ENCODE results near the gene XYLT1.

The XYLT1 gene

GRCh38 chr16:17470908-17471718 lies at the start of gene XYLT1:
Gene XYLT1, minus strand, starts transcription at chr16:17470960. Its CDS starts 164 bp downstream, at chr16:17470796.
- Histone ChIP-seq H3K27ac (ENCODE audit: low read depth, low read length) (peak within 1 kb of the TSS; percentile 96), H3K4me1 (ENCODE audit: control insufficient read depth, insufficient read depth, low read length, unreplicated experiment) (peaks cover 30% of the 10 kb centered on the region), H3K36me3 (ENCODE audit: insufficient read depth, low read length) (no peaks in the 10 kb centered on the region), H3K27me3 (ENCODE audit: insufficient read depth, low read length) (no peaks in the 10 kb centered on the region), H3K79me2 (ENCODE audit: control insufficient read depth, insufficient read depth, low read length, unreplicated experiment) (peaks cover 41% of the 10 kb centered on the region), H3K4me3 (ENCODE audit: low read depth, low read length) (peak within 1 kb of the TSS; percentile 77), H2AFZ (ENCODE audit: low read length, unreplicated experiment) (peak within 1 kb of the TSS; percentile 90)

DNA sequence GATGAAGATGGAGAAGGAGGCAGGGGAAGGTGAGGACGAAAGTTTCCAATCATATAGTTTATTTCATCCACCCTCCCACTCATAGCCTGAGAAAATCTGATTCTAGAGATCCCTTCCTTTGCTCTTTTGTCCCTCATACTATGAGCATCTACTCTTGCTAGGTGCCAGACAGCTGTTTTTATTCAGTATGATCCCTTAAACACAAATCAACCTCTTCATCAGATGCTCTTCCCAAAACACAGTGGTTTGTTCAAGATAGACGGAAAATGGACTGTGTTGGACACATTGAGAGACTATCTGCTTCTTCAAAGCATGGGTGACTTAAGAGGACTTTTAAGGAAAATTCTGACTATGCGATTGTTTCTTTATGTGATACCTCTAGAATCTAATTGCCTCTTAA lies 49.4 kb upstream of the XYLT1 start:
- Histone ChIP-seq H3K4me1 (ENCODE audit: control insufficient read depth, insufficient read depth, low read length, unreplicated experiment) (peaks cover 54% of the 10 kb centered on the region), H3K79me2 (ENCODE audit: control insufficient read depth, insufficient read depth, low read length, unreplicated experiment) (no peaks in the 10 kb centered on the region), H2AFZ (ENCODE audit: low read length, unreplicated experiment) (peak overlapping the region; percentile 12), H3K36me3 (ENCODE audit: insufficient read depth, low read length) (no peaks in the 10 kb centered on the region), H3K4me3 (ENCODE audit: low read depth, low read length) (peak overlapping the region; percentile 42; the same call in 1 of the 2 replicates), H3K27me3 (ENCODE audit: insufficient read depth, low read length) (no peaks in the 10 kb centered on the region), H3K27ac (ENCODE audit: low read depth, low read length) (peak overlapping the region; percentile 75)

DNA sequence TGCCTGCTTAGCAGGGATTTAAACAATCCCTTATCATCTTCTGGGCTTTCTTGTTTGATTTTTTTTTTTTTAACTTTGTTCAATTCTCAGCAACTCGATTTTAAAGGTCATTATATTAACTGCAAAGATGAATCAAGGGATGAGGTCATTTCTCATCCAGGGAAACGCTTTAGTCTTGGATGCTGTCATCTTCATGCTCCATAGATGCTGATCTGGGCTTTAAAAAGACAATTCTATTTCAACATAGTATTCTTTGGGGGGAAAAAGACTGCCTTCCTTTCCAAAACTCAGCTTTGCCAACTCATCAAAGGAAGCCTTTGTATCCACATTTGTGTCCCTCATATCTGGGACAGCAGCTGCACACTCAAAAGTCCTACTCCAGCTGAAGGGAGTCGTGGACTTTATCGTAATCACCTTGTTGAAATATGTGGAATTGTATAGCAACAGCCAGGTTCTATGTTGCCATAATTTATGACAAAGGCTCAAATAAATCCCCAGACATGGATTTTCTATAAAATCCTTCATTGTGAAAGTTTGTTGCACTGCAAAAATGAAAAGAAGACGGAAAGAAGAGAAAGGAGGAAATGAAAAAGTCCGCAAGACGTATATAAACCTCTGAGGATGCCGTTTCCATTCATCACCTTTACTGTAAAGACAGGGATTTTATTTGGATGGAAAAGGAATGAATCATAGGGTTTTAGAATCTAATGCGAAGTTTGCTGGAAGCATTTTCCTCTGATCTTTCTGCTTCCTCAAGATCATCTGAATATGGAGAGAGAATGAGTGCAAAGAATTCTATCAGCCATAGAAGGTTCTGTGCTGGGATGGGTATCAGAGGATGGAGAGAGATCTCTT lies 48.6 kb upstream of the XYLT1 start:
- Histone ChIP-seq H2AFZ (ENCODE audit: low read length, unreplicated experiment) (no peak overlapping the region), H3K4me3 (ENCODE audit: low read depth, low read length) (peak overlapping the region; percentile 14; the same call in 1 of the 2 replicates), H3K79me2 (ENCODE audit: control insufficient read depth, insufficient read depth, low read length, unreplicated experiment) (no peaks in the 10 kb centered on the region), H3K27ac (ENCODE audit: low read depth, low read length) (peak overlapping the region; percentile 84), H3K4me1 (ENCODE audit: control insufficient read depth, insufficient read depth, low read length, unreplicated experiment) (peaks cover 54% of the 10 kb centered on the region), H3K36me3 (ENCODE audit: insufficient read depth, low read length) (no peaks in the 10 kb centered on the region), H3K27me3 (ENCODE audit: insufficient read depth, low read length) (no peaks in the 10 kb centered on the region)

- no peaks in the 10 kb centered on the region for H3K27me3 ChIP-seq (ENCODE audit: insufficient read depth, low read length)
- H3K27ac ChIP-seq (ENCODE audit: low read depth, low read length), result peak overlapping the region; percentile 84
- peak overlapping the region; percentile 14; the same call in 1 of the 2 replicates for H3K4me3 ChIP-seq (ENCODE audit: low read depth, low read length)
- H3K4me1 ChIP-seq (ENCODE audit: control insufficient read depth, insufficient read depth, low read length, unreplicated experiment), result peaks cover 54% of the 10 kb centered on the region
- no peaks in the 10 kb centered on the region for H3K36me3 ChIP-seq (ENCODE audit: insufficient read depth, low read length)
- no peak overlapping the region for H2AFZ ChIP-seq (ENCODE audit: low read length, unreplicated experiment)
- H3K79me2 ChIP-seq (ENCODE audit: control insufficient read depth, insufficient read depth, low read length, unreplicated experiment), result no peaks in the 10 kb centered on the region
Measured at GRCh38 chr16:17518441-17518840, 47.7 kb upstream of the XYLT1 start.

GRCh38 chr16:17515421-17516210 lies 44.9 kb upstream of the XYLT1 start:
- H3K36me3 ChIP-seq (ENCODE audit: insufficient read depth, low read length), result no peaks in the 10 kb centered on the region
- H3K4me1 ChIP-seq (ENCODE audit: control insufficient read depth, insufficient read depth, low read length, unreplicated experiment), result peaks cover 65% of the 10 kb centered on the region
- H3K4me3 ChIP-seq (ENCODE audit: low read depth, low read length), result no peak overlapping the region
- no peaks in the 10 kb centered on the region for H3K27me3 ChIP-seq (ENCODE audit: insufficient read depth, low read length)
- H2AFZ ChIP-seq (ENCODE audit: low read length, unreplicated experiment), result no peak overlapping the region
- peak overlapping the region; percentile 52 for H3K27ac ChIP-seq (ENCODE audit: low read depth, low read length)
- no peaks in the 10 kb centered on the region for H3K79me2 ChIP-seq (ENCODE audit: control insufficient read depth, insufficient read depth, low read length, unreplicated experiment)

- no peak overlapping the region for H3K27ac ChIP-seq (ENCODE audit: low read depth, low read length)
- H2AFZ ChIP-seq (ENCODE audit: low read length, unreplicated experiment), result no peak overlapping the region
- H3K4me1 ChIP-seq (ENCODE audit: control insufficient read depth, insufficient read depth, low read length, unreplicated experiment), result peaks cover 42% of the 10 kb centered on the region
- H3K36me3 ChIP-seq (ENCODE audit: insufficient read depth, low read length), result no peaks in the 10 kb centered on the region
- no peaks in the 10 kb centered on the region for H3K79me2 ChIP-seq (ENCODE audit: control insufficient read depth, insufficient read depth, low read length, unreplicated experiment)
- H3K4me3 ChIP-seq (ENCODE audit: low read depth, low read length), result no peak overlapping the region
- H3K27me3 ChIP-seq (ENCODE audit: insufficient read depth, low read length), result no peaks in the 10 kb centered on the region
Measured at GRCh38 chr16:17512636-17513220, 42.0 kb upstream of the XYLT1 start.

DNA sequence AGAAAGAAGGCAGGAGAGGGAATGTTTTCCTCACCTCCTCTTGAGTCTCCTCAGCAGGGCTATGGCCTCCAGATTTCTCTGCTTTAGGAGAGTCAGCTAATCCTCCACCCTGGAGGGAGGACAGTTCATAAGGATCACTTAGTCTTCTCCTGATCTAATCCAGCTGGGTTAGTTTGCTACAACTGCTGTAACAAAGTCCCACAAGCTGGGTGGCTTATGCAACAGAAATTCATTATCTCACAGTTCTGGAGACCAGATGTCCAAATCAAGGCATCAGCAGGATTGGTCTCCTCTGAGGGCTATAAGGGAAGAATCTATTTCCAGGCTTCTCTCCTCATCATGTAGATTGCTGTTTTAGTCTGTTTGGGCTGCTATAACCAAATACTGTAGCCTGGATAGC lies 40.6 kb upstream of the XYLT1 start:
- H3K27ac ChIP-seq (ENCODE audit: low read depth, low read length), result no peak overlapping the region
- no peaks in the 10 kb centered on the region for H3K79me2 ChIP-seq (ENCODE audit: control insufficient read depth, insufficient read depth, low read length, unreplicated experiment)
- H3K4me3 ChIP-seq (ENCODE audit: low read depth, low read length), result no peak overlapping the region
- no peaks in the 10 kb centered on the region for H3K36me3 ChIP-seq (ENCODE audit: insufficient read depth, low read length)
- no peaks in the 10 kb centered on the region for H3K27me3 ChIP-seq (ENCODE audit: insufficient read depth, low read length)
- H2AFZ ChIP-seq (ENCODE audit: low read length, unreplicated experiment), result no peak overlapping the region
- H3K4me1 ChIP-seq (ENCODE audit: control insufficient read depth, insufficient read depth, low read length, unreplicated experiment), result peaks cover 34% of the 10 kb centered on the region

DNA sequence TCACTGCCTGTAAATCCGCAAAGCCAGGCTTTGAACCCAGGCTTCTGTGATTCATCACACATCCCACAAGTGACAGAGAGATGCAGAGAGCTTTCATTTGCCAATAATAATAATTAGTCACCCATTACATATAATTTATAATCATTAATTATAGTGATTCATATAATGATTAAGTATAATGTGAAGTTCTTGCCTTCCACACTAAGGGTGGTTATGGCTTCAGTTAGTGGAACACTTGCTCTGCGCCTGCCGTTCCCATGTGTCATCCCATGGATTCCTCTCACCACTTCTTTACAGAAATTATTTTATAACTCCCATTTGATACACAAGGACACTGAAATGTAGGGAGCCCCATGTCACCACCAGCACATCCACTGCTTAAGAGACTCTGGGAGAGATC lies 39.8 kb upstream of the XYLT1 start:
- Histone ChIP-seq H3K27me3 (ENCODE audit: insufficient read depth, low read length) (no peaks in the 10 kb centered on the region), H3K27ac (ENCODE audit: low read depth, low read length) (no peak overlapping the region), H3K4me3 (ENCODE audit: low read depth, low read length) (no peak overlapping the region)

DNA sequence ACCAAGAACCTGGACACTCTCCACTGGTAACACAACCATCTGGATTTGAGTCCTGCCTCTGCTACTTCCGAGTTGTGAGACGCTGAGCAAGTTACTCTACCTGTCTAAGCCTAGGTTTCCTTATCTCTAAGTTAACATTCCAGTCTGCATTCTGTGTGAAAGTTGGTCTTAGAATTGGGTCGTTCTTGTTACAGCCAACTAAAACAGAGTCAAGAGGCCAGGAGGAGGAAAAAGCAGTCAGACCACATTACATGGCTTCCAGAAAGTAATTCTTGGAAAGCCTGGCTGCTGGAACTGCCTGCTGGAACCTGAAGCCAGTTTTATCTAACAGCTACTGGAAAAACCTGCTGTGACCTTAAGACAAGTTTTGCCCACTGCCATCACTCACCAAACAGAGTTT lies 38.4 kb upstream of the XYLT1 start:
- no peak overlapping the region for H3K27ac ChIP-seq (ENCODE audit: low read depth, low read length)
- no peaks in the 10 kb centered on the region for H3K36me3 ChIP-seq (ENCODE audit: insufficient read depth, low read length)
- H3K79me2 ChIP-seq (ENCODE audit: control insufficient read depth, insufficient read depth, low read length, unreplicated experiment), result no peaks in the 10 kb centered on the region
- peaks cover 22% of the 10 kb centered on the region for H3K4me1 ChIP-seq (ENCODE audit: control insufficient read depth, insufficient read depth, low read length, unreplicated experiment)
- no peak overlapping the region for H3K4me3 ChIP-seq (ENCODE audit: low read depth, low read length)
- no peak overlapping the region for H2AFZ ChIP-seq (ENCODE audit: low read length, unreplicated experiment)
- H3K27me3 ChIP-seq (ENCODE audit: insufficient read depth, low read length), result no peaks in the 10 kb centered on the region

More for the DNA sequence above, 39.8 kb upstream of the XYLT1 start:
- Histone ChIP-seq H3K4me1 (ENCODE audit: control insufficient read depth, insufficient read depth, low read length, unreplicated experiment) (peaks cover 27% of the 10 kb centered on the region), H3K36me3 (ENCODE audit: insufficient read depth, low read length) (no peaks in the 10 kb centered on the region), H2AFZ (ENCODE audit: low read length, unreplicated experiment) (no peak overlapping the region), H3K79me2 (ENCODE audit: control insufficient read depth, insufficient read depth, low read length, unreplicated experiment) (no peaks in the 10 kb centered on the region)

DNA sequence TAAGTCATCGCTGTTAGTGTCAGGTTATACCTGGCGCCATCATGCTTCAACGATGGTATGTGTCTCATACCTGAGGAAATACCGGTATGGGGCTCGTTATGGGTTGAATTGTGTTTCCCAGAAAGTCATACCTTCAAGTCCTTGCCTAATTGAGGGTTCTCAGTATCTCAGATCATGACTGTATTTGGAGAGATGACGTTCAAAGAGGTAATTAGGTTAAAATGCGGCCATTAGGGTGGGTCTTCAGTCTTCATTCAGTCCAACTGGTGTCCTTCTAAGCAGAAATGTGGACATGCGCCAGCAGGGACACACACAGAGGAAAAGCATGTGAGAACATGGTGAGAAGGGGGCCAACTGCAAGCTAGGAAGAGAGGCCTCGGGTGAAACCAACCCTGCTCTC lies 37.5 kb upstream of the XYLT1 start:
- H3K36me3 ChIP-seq (ENCODE audit: insufficient read depth, low read length), result no peaks in the 10 kb centered on the region
- H3K4me3 ChIP-seq (ENCODE audit: low read depth, low read length), result no peak overlapping the region
- no peak overlapping the region for H2AFZ ChIP-seq (ENCODE audit: low read length, unreplicated experiment)
- no peaks in the 10 kb centered on the region for H3K79me2 ChIP-seq (ENCODE audit: control insufficient read depth, insufficient read depth, low read length, unreplicated experiment)
- H3K27me3 ChIP-seq (ENCODE audit: insufficient read depth, low read length), result no peaks in the 10 kb centered on the region
- no peak overlapping the region for H3K27ac ChIP-seq (ENCODE audit: low read depth, low read length)
- H3K4me1 ChIP-seq (ENCODE audit: control insufficient read depth, insufficient read depth, low read length, unreplicated experiment), result peaks cover 22% of the 10 kb centered on the region

Measured in ACC112 (cell line).